Measurements from ENCODE around the gene GPLD1.

GRCh38 chr6:24484657-24485323, 4.6 kb downstream of the GPLD1 start:
- no peak for TF ChIP-seq YY1 (IDR thresholded peaks at IDR 0.05; ENCODE audit: insufficient read depth, insufficient read length)
- TF ChIP-seq SUZ12 (IDR thresholded peaks at IDR 0.05; ENCODE audit: extremely low read depth, insufficient read depth, insufficient read length): no peak

Data from NT2/D1 (cell line).